Muscle layer of duodenum (tissue), 2 donors: ENCODE data around the gene MRPL48.
"Not testable (repeated sequence)": the region's sequence is repeated elsewhere in the genome, so short reads cannot be mapped to it uniquely, and the experiment has no call there.

Experiments
- H3K27ac ChIP-seq: one replicate; pipeline ENCODE4 v1.7.0; 2013; ENCODE audit warnings: mild to moderate bottlenecking, low read length
- H3K27me3 ChIP-seq: one replicate; pipeline ENCODE4 v1.7.0; 2013; ENCODE audit warnings: low read depth, mild to moderate bottlenecking, control low read depth, low read length
- H3K36me3 ChIP-seq, 2 donors: one replicate each; pipeline ENCODE4 v1.7.0; 2013; ENCODE audit warnings: low read length in 2 of 2, control low read depth in 1 of 2, mild to moderate bottlenecking in 1 of 2; ENCODE audit not compliant: insufficient read depth in 2 of 2, control insufficient read depth in 1 of 2
- H3K4me1 ChIP-seq, 2 donors: one replicate each; pipeline ENCODE4 v1.7.0; 2013; ENCODE audit warnings: low read length in 2 of 2, mild to moderate bottlenecking in 2 of 2, control low read depth in 1 of 2, moderate library complexity in 1 of 2; ENCODE audit not compliant: insufficient read depth in 2 of 2, control insufficient read depth in 1 of 2
- H3K4me3 ChIP-seq, 2 donors: one replicate each; pipeline ENCODE4 v1.7.0; 2013; ENCODE audit warnings: low read length in 2 of 2, low read depth in 1 of 2, mild to moderate bottlenecking in 1 of 2
- H3K9me3 ChIP-seq, 2 donors: one replicate each; pipeline ENCODE4 v1.7.0; 2013; ENCODE audit warnings: low read length in 2 of 2, control low read depth in 1 of 2, mild to moderate bottlenecking in 1 of 2; ENCODE audit not compliant: control insufficient read depth in 1 of 2
- donor health status: healthy.

Gene MRPL48

GRCh38 chr11:73779084-73779902, 8.4 kb upstream of the MRPL48 start:
- Histone ChIP-seq H3K27ac (peak overlapping the region; percentile 95), H3K4me1 (peaks cover 0 to 4% of the 10 kb centered on the region in 2 donors), H3K9me3 (no peaks in the 10 kb centered on the region), H3K27me3 (no peaks in the 10 kb centered on the region), H3K4me3 (peak overlapping the region; percentile 64 to 80), H3K36me3 (no peaks in the 10 kb centered on the region)

- no peaks in the 10 kb centered on the region for H3K36me3 ChIP-seq
- no peak overlapping the region for H3K27ac ChIP-seq
- peaks cover 0 to 4% of the 10 kb centered on the region in 2 donors for H3K4me1 ChIP-seq
- H3K4me3 ChIP-seq, result no peak overlapping the region
- H3K9me3 ChIP-seq, result no peaks in the 10 kb centered on the region
- H3K27me3 ChIP-seq, result no peaks in the 10 kb centered on the region
Measured at GRCh38 chr11:73781303-73781702, 6.4 kb upstream of the MRPL48 start.

GRCh38 chr11:73783483-73784020, 4.1 kb upstream of the MRPL48 start:
- Histone ChIP-seq H3K36me3 (no peaks in the 10 kb centered on the region), H3K27me3 (no peaks in the 10 kb centered on the region), H3K4me1 (peaks cover under 1 to 8% of the 10 kb centered on the region in 2 donors), H3K4me3 (no peak overlapping the region), H3K27ac (no peak overlapping the region), H3K9me3 (no peaks in the 10 kb centered on the region)

- Histone ChIP-seq H3K4me1 (peaks cover 6 to 14% of the 10 kb centered on the region in 2 donors), H3K27me3 (no peaks in the 10 kb centered on the region), H3K36me3 (no peaks in the 10 kb centered on the region), H3K9me3 (no peaks in the 10 kb centered on the region), H3K27ac (no peak overlapping the region), H3K4me3 (no peak overlapping the region)
Measured at GRCh38 chr11:73784080-73784634, 3.5 kb upstream of the MRPL48 start.

GRCh38 chr11:73784734-73785133, 2.9 kb upstream of the MRPL48 start:
- Histone ChIP-seq H3K9me3 (no peaks in the 10 kb centered on the region), H3K4me1 (peaks cover 6 to 16% of the 10 kb centered on the region in 2 donors), H3K4me3 (no peak overlapping the region), H3K27me3 (no peaks in the 10 kb centered on the region), H3K36me3 (no peaks in the 10 kb centered on the region), H3K27ac (no peak overlapping the region)

- H3K4me1 ChIP-seq, result peaks cover 6 to 12% of the 10 kb centered on the region in 2 donors
- H3K27me3 ChIP-seq, H3K36me3 ChIP-seq, H3K9me3 ChIP-seq, H3K4me3 ChIP-seq, H3K27ac ChIP-seq: not testable (repeated sequence)
Measured at GRCh38 chr11:73785467-73785866, 2.2 kb upstream of the MRPL48 start.

- Histone ChIP-seq H3K4me3 (peak overlapping the region; percentile 81 to 87), H3K27ac (peak overlapping the region; percentile 87), H3K27me3 (no peaks in the 10 kb centered on the region), H3K36me3 (no peaks in the 10 kb centered on the region), H3K4me1 (peaks cover 6 to 12% of the 10 kb centered on the region in 2 donors), H3K9me3 (no peaks in the 10 kb centered on the region)
Measured at GRCh38 chr11:73787051-73787642, 527 bp upstream of the MRPL48 start.

- Histone ChIP-seq H3K9me3 (no peaks in the 10 kb centered on the region), H3K27ac (peak overlapping the region; percentile 89), H3K4me1 (peaks cover 6 to 12% of the 10 kb centered on the region in 2 donors), H3K4me3 (no peak overlapping the region), H3K27me3 (no peaks in the 10 kb centered on the region), H3K36me3 (no peaks in the 10 kb centered on the region)
Measured at GRCh38 chr11:73789279-73789670, 1.6 kb downstream of the MRPL48 start.

- no peak overlapping the region for H3K4me3 ChIP-seq
- peaks cover 6 to 8% of the 10 kb centered on the region in 2 donors for H3K4me1 ChIP-seq
- no peak overlapping the region for H3K27ac ChIP-seq
Measured at GRCh38 chr11:73792584-73792983, 4.9 kb downstream of the MRPL48 start.

GRCh38 chr11:73795925-73796632, 8.4 kb downstream of the MRPL48 start:
- H3K4me3 ChIP-seq, result no peak overlapping the region
- no peaks in the 10 kb centered on the region for H3K9me3 ChIP-seq
- H3K27ac ChIP-seq, result no peak overlapping the region
- H3K36me3 ChIP-seq, result peaks cover 0 to 7% of the 10 kb centered on the region in 2 donors
- no peaks in the 10 kb centered on the region for H3K4me1 ChIP-seq
- H3K27me3 ChIP-seq, result no peaks in the 10 kb centered on the region

More at GRCh38 chr11:73792584-73792983, 4.9 kb downstream of the MRPL48 start:
- Histone ChIP-seq H3K36me3 (peaks cover 0 to 7% of the 10 kb centered on the region in 2 donors), H3K9me3 (no peaks in the 10 kb centered on the region), H3K27me3 (no peaks in the 10 kb centered on the region)

GRCh38 chr11:73797457-73797856, 9.8 kb downstream of the MRPL48 start:
- no peaks in the 10 kb centered on the region for H3K9me3 ChIP-seq
- H3K4me3 ChIP-seq, result no peak overlapping the region
- H3K4me1 ChIP-seq, result no peaks in the 10 kb centered on the region
- peaks cover 0 to 7% of the 10 kb centered on the region in 2 donors for H3K36me3 ChIP-seq
- no peaks in the 10 kb centered on the region for H3K27me3 ChIP-seq
- H3K27ac ChIP-seq, result no peak overlapping the region
